Omental fat pad (tissue), 4 donors: Measurements from ENCODE around the gene BCO1. TPM values are rescaled to one million over a fixed set of nuclear protein-coding genes. Genes with fewer than 3 reads are reported as not detected.

Source experiments
- ATAC-seq: fragments of 150-250 bp; one replicate; pipeline ENCODE4 v1.9.1; 2016; ENCODE audit warnings: mild to moderate bottlenecking, moderate library complexity; ENCODE audit not compliant: low FRiP score
- DNase-seq: peaks from one replicate; pipeline ENCODE4 v3.0.0-alpha.2; 2019; ENCODE audit warnings: low spot score
- total RNA-seq, 4 donors: library from RNA; depleted of rRNA; stranded (reverse); fragments of >200 nt; gene quantifications; one replicate each; pipeline ENCODE4 v1.1.0, GENCODE V29; 2016
- TF ChIP-seq, protein P1 (sequence below), 3 donors: fragments of 450-650 bp; IDR thresholded peaks; one replicate each; pipeline ENCODE4 v1.5.1; 2016 to 2017; ENCODE audit warnings: antibody characterized with exemption in 3 of 3, mild to moderate bottlenecking in 3 of 3, moderate library complexity in 2 of 3

Gene BCO1
- total RNA-seq, 4 donors from 2014 or later, result 0.28 to 0.36 TPM; not detected in 2

GRCh38 chr16:81261049-81261648, 22.7 kb downstream of the BCO1 start:
- DNase-seq, result no peak
- no peak for ATAC-seq
- TF ChIP-seq, protein P1, sequence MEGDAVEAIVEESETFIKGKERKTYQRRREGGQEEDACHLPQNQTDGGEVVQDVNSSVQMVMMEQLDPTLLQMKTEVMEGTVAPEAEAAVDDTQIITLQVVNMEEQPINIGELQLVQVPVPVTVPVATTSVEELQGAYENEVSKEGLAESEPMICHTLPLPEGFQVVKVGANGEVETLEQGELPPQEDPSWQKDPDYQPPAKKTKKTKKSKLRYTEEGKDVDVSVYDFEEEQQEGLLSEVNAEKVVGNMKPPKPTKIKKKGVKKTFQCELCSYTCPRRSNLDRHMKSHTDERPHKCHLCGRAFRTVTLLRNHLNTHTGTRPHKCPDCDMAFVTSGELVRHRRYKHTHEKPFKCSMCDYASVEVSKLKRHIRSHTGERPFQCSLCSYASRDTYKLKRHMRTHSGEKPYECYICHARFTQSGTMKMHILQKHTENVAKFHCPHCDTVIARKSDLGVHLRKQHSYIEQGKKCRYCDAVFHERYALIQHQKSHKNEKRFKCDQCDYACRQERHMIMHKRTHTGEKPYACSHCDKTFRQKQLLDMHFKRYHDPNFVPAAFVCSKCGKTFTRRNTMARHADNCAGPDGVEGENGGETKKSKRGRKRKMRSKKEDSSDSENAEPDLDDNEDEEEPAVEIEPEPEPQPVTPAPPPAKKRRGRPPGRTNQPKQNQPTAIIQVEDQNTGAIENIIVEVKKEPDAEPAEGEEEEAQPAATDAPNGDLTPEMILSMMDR (IDR thresholded peaks at IDR 0.05), result no peak

DNA sequence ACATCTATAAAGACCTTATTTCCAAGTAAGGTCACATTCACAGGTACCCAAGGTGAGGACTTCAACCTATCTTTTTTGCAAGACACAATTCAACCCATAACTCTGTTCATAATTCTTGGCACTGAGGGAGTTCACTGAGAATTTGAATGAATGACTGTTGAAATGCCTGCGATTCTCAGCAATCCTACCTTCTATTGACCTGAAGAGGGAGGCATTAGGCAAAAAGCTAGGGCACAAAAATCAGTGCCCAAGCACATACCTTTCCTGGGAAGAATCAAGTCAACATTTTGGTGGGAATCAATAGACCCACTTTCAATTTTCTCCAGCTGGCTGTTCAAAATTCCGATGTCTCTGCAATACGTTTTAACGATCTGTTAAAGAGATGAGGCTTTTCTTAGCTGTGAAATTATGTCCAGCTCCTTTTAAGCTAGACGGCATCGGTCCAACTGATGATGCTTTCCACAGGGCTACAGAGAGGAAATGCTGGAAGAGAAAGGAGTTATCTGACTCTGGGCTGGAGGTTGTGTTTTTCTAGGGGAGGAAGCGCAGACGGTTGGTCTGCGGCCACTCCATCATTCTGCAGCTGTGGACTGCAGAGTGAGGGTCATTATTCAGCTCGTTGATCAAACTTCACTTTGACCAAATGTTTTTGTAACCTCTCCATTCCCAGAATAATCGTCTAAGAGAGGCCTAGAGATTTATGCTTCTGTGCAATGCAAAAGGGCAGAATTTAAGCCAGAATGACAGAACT, 25.2 kb downstream of the BCO1 start:
- TF ChIP-seq, protein P1 (IDR thresholded peaks at IDR 0.05), result no peak
- ATAC-seq (peak; percentile 61), DNase-seq (no peak)

GRCh38 chr16:81264386-81264785, 25.9 kb downstream of the BCO1 start:
- ATAC-seq (no peak), DNase-seq (no peak)
- TF ChIP-seq, protein P1 (IDR thresholded peaks at IDR 0.05), result no peak

GRCh38 chr16:81265052-81265451, 26.6 kb downstream of the BCO1 start:
- ATAC-seq, result no peak
- DNase-seq, result no peak
- TF ChIP-seq, protein P1 (IDR thresholded peaks at IDR 0.05), result no peak

- DNase-seq (no peak), ATAC-seq (peak; percentile 56)
- TF ChIP-seq, protein P1 (IDR thresholded peaks at IDR 0.05), result no peak
Measured at GRCh38 chr16:81265658-81266451, 27.4 kb downstream of the BCO1 start.

GRCh38 chr16:81266680-81267095, 28.2 kb downstream of the BCO1 start:
- DNase-seq, result no peak
- TF ChIP-seq, protein P1 (IDR thresholded peaks at IDR 0.05), result no peak
- peak; percentile 50 for ATAC-seq
